Endothelial cell of umbilical vein (primary cell): ENCODE measurements around the gene WBP2NL. TPM values are rescaled to one million over a fixed set of nuclear protein-coding genes. Genes with fewer than 3 reads are reported as not detected.

Experiments
- BruUV-seq: library from RNA; stranded (reverse); fragments of 400-500 nt; replicated peaks from 2 replicates; lab custom pipeline; 2021; lab: Mats Ljungman, UMichigan
- CTCF ChIA-PET: fragments of 300-600, 350-600 bp; sonication (Branson Sonifier 250); formaldehyde crosslinking; loops from one replicate; lab custom pipeline; 2021; ENCODE audit warnings: antibody characterized with exemption, inconsistent platforms; lab: Charles Lee
- POLR2A ChIA-PET: fragments of 300-600, 350-600 bp; sonication (Branson Sonifier 250); formaldehyde crosslinking; loops from one replicate; lab custom pipeline; 2021; ENCODE audit warnings: antibody characterized with exemption, inconsistent platforms; lab: Charles Lee
- DNase-seq: peaks from one replicate; pipeline ENCODE4 v3.0.0-alpha.2; 2011; ENCODE audit warnings: low read depth, low spot score
- FAIRE-seq: peaks from 2 replicates; lab custom pipeline; 2011; peaks lifted over from hg19 to GRCh38; lab: Jason Lieb, UNC
- H2AFZ ChIP-seq: 2 replicates; pipeline ENCODE4 v1.6.0; 2012; ENCODE audit warnings: low read depth, low read length, control low read depth, inconsistent platforms
- H3K27ac ChIP-seq: 2 replicates; pipeline ENCODE4 v1.5.1; 2011; ENCODE audit warnings: low read depth, mild to moderate bottlenecking, control low read depth, low read length, moderate library complexity; ENCODE audit not compliant: insufficient read depth
- H3K27me3 ChIP-seq, 2 experiments: 2 replicates each; pipeline versions ENCODE4 v1.6.0 to v1.6.1; 2011; ENCODE audit warnings: low read length in 2 of 2, mixed read lengths in 1 of 2; ENCODE audit not compliant: control insufficient read depth in 2 of 2, insufficient read depth in 2 of 2
- H3K36me3 ChIP-seq, 2 experiments: 2 replicates in 1 of 2; 3 replicates in 1 of 2; pipeline ENCODE4 v1.5.1; 2011; ENCODE audit warnings: low read length in 2 of 2, mild to moderate bottlenecking in 1 of 2, moderate library complexity in 1 of 2; ENCODE audit not compliant: control insufficient read depth in 2 of 2, insufficient read depth in 2 of 2; ENCODE audit errors: extremely low read depth in 1 of 2
- H3K4me1 ChIP-seq: 3 replicates; pipeline ENCODE4 v1.5.1; 2011; ENCODE audit warnings: mild to moderate bottlenecking, low read length; ENCODE audit not compliant: control insufficient read depth, insufficient read depth; ENCODE audit errors: extremely low read depth
- H3K4me2 ChIP-seq: 2 replicates; pipeline ENCODE4 v1.6.1; 2011; ENCODE audit warnings: low read length, control low read depth, mixed read lengths; ENCODE audit not compliant: insufficient read depth
- H3K4me3 ChIP-seq, 3 experiments: fragments of 200-600 bp in 1 of 3; sonication (generic), shearing (Covaris generic) in 1 of 3; replicated peaks in 1 of 3; 2 replicates each; pipeline ENCODE4 v1.5.1; 2011 to 2016; ENCODE audit warnings: control low read depth in 3 of 3, low read length in 3 of 3, mild to moderate bottlenecking in 2 of 3, inconsistent platforms in 1 of 3, low read depth in 1 of 3, moderate library complexity in 1 of 3; ENCODE audit not compliant: insufficient read depth in 1 of 3
- H3K79me2 ChIP-seq: 2 replicates; pipeline ENCODE4 v1.6.0; 2012; ENCODE audit warnings: low read length, inconsistent platforms; ENCODE audit not compliant: control insufficient read depth, insufficient read depth
- H3K9ac ChIP-seq: replicated peaks from 2 replicates; pipeline ENCODE3; 2011; ENCODE audit warnings: low read length, control low read depth; ENCODE audit not compliant: insufficient read depth; ENCODE audit errors: extremely low read depth
- H3K9me1 ChIP-seq: replicated peaks from 3 replicates; pipeline ENCODE4 v1.6.0; 2011; ENCODE audit warnings: mild to moderate bottlenecking, low read length; ENCODE audit not compliant: control insufficient read depth, insufficient read depth; ENCODE audit errors: extremely low read depth
- H3K9me3 ChIP-seq: replicated peaks from 2 replicates; pipeline ENCODE4 v1.5.1; 2012; ENCODE audit warnings: low read length, inconsistent platforms; ENCODE audit not compliant: control insufficient read depth, insufficient read depth
- H4K20me1 ChIP-seq: replicated peaks from 2 replicates; pipeline ENCODE3; 2011; ENCODE audit warnings: mild to moderate bottlenecking, low read length; ENCODE audit not compliant: control insufficient read depth, insufficient read depth; ENCODE audit errors: extremely low read depth
- CTCF ChIP-seq, 2 donors: IDR thresholded peaks; 1 replicate in 1 of 2; 2 replicates in 1 of 2; pipeline ENCODE4 v1.5.1; 2011; ENCODE audit warnings: low read length in 2 of 2, mild to moderate bottlenecking in 2 of 2, moderate library complexity in 2 of 2, control low read depth in 1 of 2, inconsistent platforms in 1 of 2, low read depth in 1 of 2; ENCODE audit not compliant: insufficient read depth in 1 of 2; ENCODE audit errors: extremely low read depth in 1 of 2
- EZH2 ChIP-seq: IDR thresholded peaks from 2 replicates; pipeline ENCODE4 v1.6.1; 2012; ENCODE audit warnings: borderline replicate concordance, low read depth, mild to moderate bottlenecking, moderate library complexity, low read length, inconsistent platforms; ENCODE audit not compliant: severe bottlenecking
- JUN ChIP-seq: IDR thresholded peaks from 2 replicates; pipeline ENCODE4 v1.6.1; 2011; ENCODE audit warnings: borderline replicate concordance, low read depth; ENCODE audit not compliant: insufficient read length, insufficient read depth
- MAX ChIP-seq: IDR thresholded peaks from 2 replicates; pipeline ENCODE4 v1.6.1; 2011; ENCODE audit not compliant: insufficient read depth, insufficient read length
- MYC ChIP-seq: IDR thresholded peaks from one replicate; pipeline ENCODE4 v1.6.1; 2011; ENCODE audit warnings: mild to moderate bottlenecking, low read depth, low read length
- POLR2A ChIP-seq: IDR thresholded peaks from 2 replicates; pipeline ENCODE4 v1.6.1; 2012; ENCODE audit warnings: low read depth, mild to moderate bottlenecking, control low read depth, low read length
- POLR2AphosphoS5 ChIP-seq: IDR thresholded peaks from 2 replicates; pipeline ENCODE4 v1.6.1; 2012; ENCODE audit warnings: low read depth, mild to moderate bottlenecking, control low read depth, low read length, moderate library complexity; ENCODE audit not compliant: insufficient read depth
- dilution Hi-C: fragments of 300-500 bp; cut with MboI; formaldehyde crosslinking; loops from one replicate; pipeline ENCODE4 v1.15.0; 2019; ENCODE audit warnings: low sequenced_read_pairs; ENCODE audit not compliant: extremely low pct_ligation_motif_present
- intact Hi-C: fragments of 100-400 bp; cut with micrococcal nuclease; formaldehyde crosslinking; loops from one replicate; pipeline ENCODE4 v1.10.0; 2022
- polyA plus RNA-seq, 4 experiments: library from polyadenylated mRNA; depleted of rRNA in 3 of 4; stranded (reverse) in 3 of 4; unstranded in 1 of 4; fragments of >200 nt; gene quantifications; 2 replicates each; pipeline versions ENCODE4 v1.2.1 to v1.2.3, GENCODE V29; 2011 to 2012; ENCODE audit warnings: missing spikeins in 1 of 4
- total RNA-seq: library from RNA; stranded (reverse); gene quantifications from 2 replicates; pipeline ENCODE4 v1.2.3, GENCODE V29; 2021

WBP2NL gene
- total and polyA plus RNA-seq, 2 donors (not counting 3 experiments of a cell fraction or from before 2014, with no cell fraction given), result 0.08 to 0.27 TPM

GRCh38 chr22:42074132-42074811, 75.7 kb downstream of the WBP2NL start, which contains the start of gene PHETA2:
PHETA2 (plus strand) TSS chr22:42074248; CDS start chr22:42077294, 3,046 bp downstream.
- ChIA-PET CTCF (interaction anchor here (0.9 kb wide), 1 partner anchor 370 kb away, joined by 3 read pairs; no protein-coding TSS in a partner anchor), POLR2A (no interaction called here)
- Histone ChIP-seq H3K27me3 (no peaks in the 10 kb centered on the region), H3K27ac (peak within 1 kb of the TSS; percentile 83), H2AFZ (peak within 1 kb of the TSS; percentile 54), H3K4me1 (peaks cover 28% of the 10 kb centered on the region), H3K79me2 (peaks cover 17% of the 10 kb centered on the region), H3K4me3 (peak within 1 kb of the TSS; percentile 50 to 80 (median 65)), H3K4me2 (peak within 1 kb of the TSS; percentile 79), H3K9me1 (no peaks in the 10 kb centered on the region), H3K9me3 (no peaks in the 10 kb centered on the region), H4K20me1 (no peaks in the 10 kb centered on the region), H3K36me3 (peaks cover 9 to 12% of the 10 kb centered on the region in 2 experiments), H3K9ac (peak within 1 kb of the TSS; percentile 95)
- dilution Hi-C loops, result no loop called here
- peak; percentile 49 for DNase-seq
- BruUV-seq, result TSS peak; percentile 23
- TF ChIP-seq MYC, result no peak
- TF ChIP-seq CTCF (IDR thresholded peaks at IDR 0.05; ENCODE audit: extremely low read depth in 1 of 2, insufficient read depth in 1 of 2, low read depth in 1 of 2, low read length in 2 of 2), result peak; percentile 28 to 63
- TF ChIP-seq JUN, result no peak
- peak; percentile 40 for TF ChIP-seq POLR2A
- no peak for TF ChIP-seq EZH2
- no peak for TF ChIP-seq MAX
- TF ChIP-seq POLR2AphosphoS5, result peak; percentile 55
- FAIRE-seq, result peak; percentile 73
- intact Hi-C loops, result no loop called here
